ENCODE measurements around the gene ZKSCAN4. TPM values are rescaled to one million over a fixed set of nuclear protein-coding genes. Genes with fewer than 3 reads are reported as not detected.

Gene ZKSCAN4
- total and polyA plus RNA-seq, 9 donors: 1.5 to 8.0 (median 6.0) TPM

DNA sequence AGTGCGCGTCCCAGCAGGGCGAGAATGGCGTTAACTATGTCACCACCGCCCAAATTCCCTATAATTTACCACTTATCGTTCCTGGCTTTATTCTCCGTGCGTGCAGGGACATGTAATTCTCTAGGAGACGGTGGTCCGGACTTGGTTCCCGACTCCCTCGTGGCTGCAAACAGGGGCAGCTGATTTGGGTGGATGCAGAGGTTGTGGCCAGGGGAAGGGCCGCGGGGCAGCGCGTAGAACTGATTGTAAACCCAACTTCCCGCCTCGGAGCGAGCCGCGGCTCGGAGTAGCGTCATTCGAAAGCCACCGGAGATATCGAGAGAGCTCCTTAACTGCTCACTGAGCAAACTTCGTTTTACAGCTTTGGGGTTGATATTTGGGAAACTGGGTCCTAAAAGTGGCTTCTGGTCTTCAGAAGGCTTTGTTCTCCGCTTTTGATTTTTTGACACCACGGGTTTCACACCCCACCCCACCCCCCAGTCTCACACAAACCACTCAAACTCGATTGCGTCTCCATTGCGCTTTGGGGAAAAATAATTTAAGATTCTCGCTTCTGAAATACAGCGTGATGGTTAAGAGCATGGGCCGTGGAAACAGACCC, 44.5 kb downstream of the ZKSCAN4 start:
- no peak for DNase-seq
- H3K36me3 ChIP-seq: no peaks in the 10 kb centered on the region
- H3K27ac ChIP-seq: no peak overlapping the region
- 2 to 3% (median 3%) methylated on average over 35 of the region's 35 CpGs for WGBS, 3 donors
- peak overlapping the region; percentile 13 for H3K4me3 ChIP-seq
- H3K4me1 ChIP-seq (ENCODE audit: insufficient read depth): no peaks in the 10 kb centered on the region
- intact Hi-C loops (cut with DNase I): no loop called here
- TF ChIP-seq POLR2A (IDR thresholded peaks at IDR 0.05) (no peak), EP300 (IDR thresholded peaks at IDR 0.05) (no peak)
- TF ChIP-seq, protein P1, sequence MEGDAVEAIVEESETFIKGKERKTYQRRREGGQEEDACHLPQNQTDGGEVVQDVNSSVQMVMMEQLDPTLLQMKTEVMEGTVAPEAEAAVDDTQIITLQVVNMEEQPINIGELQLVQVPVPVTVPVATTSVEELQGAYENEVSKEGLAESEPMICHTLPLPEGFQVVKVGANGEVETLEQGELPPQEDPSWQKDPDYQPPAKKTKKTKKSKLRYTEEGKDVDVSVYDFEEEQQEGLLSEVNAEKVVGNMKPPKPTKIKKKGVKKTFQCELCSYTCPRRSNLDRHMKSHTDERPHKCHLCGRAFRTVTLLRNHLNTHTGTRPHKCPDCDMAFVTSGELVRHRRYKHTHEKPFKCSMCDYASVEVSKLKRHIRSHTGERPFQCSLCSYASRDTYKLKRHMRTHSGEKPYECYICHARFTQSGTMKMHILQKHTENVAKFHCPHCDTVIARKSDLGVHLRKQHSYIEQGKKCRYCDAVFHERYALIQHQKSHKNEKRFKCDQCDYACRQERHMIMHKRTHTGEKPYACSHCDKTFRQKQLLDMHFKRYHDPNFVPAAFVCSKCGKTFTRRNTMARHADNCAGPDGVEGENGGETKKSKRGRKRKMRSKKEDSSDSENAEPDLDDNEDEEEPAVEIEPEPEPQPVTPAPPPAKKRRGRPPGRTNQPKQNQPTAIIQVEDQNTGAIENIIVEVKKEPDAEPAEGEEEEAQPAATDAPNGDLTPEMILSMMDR (IDR thresholded peaks at IDR 0.05): no peak
- no peaks in the 10 kb centered on the region for H3K9me3 ChIP-seq
- H3K27me3 ChIP-seq: peaks cover 5% of the 10 kb centered on the region

DNA sequence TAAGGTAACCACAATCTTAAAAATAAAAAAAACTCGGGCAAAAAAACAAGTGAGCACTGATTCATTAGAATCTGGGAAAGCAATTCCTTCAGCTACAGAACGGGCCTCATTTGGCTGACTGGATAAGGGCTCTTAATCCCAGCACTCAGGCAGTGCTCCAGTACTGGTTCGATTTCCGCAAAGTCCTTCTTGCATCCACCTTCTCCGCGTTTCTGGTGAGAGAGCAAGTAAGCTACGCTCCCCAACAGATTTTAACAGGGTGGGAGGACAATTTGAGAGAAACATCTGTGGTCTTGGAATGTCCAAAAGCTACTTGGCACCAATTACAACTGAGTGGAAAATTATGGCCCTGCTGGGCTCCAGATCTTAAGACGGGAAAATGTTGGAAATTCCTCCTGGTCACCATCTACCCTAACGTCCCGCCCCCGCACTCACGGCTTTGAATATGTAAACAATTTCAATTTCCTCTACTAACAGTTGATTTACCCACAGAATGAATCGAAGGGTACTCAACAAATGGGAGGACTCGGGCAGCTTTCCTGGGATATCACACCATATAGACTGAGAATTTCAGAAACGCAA, 45.0 kb downstream of the ZKSCAN4 start:
- Histone ChIP-seq H3K4me3 (peak overlapping the region; percentile 13), H3K9me3 (no peaks in the 10 kb centered on the region), H3K27me3 (peaks cover 5% of the 10 kb centered on the region), H3K27ac (no peak overlapping the region), H3K4me1 (ENCODE audit: insufficient read depth) (no peaks in the 10 kb centered on the region), H3K36me3 (no peaks in the 10 kb centered on the region)
- TF ChIP-seq POLR2A (IDR thresholded peaks at IDR 0.05) (no peak), EP300 (IDR thresholded peaks at IDR 0.05) (no peak)
- TF ChIP-seq, protein P1 (IDR thresholded peaks at IDR 0.05): no peak
- no peak for DNase-seq
- WGBS, 3 donors: 5 to 6% (median 6%) methylated on average over 15 of the region's 15 CpGs
- intact Hi-C loops (cut with DNase I): no loop called here

DNA sequence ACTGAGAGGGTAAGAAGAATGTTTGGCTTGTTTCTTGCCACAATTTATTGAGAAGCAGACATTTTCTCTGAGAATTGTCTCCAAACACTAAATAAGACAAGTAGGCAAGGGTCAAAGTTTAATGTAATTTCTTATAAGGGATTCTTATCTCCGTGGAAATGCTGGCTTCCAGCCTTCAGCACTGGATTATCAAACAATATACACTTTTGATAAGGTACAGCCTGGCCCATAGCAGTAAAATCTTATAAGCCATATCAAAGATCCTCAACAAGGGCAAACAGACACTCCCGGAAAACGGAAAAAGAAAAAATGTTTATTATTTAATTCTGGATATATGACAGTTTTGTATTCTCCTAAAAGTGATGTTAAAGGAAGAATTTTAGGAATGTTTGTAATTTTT, 45.5 kb downstream of the ZKSCAN4 start:
- Histone ChIP-seq H3K4me3 (no peak overlapping the region), H3K4me1 (ENCODE audit: insufficient read depth) (no peaks in the 10 kb centered on the region), H3K36me3 (no peaks in the 10 kb centered on the region), H3K9me3 (no peaks in the 10 kb centered on the region), H3K27me3 (peaks cover 5% of the 10 kb centered on the region), H3K27ac (no peak overlapping the region)
- 26 to 37% (median 30%) methylated on average over 3 of the region's 3 CpGs for WGBS, 3 donors
- no peak for DNase-seq
- TF ChIP-seq, protein P1 (IDR thresholded peaks at IDR 0.05): no peak
- no peak for TF ChIP-seq EP300 (IDR thresholded peaks at IDR 0.05)
- no peak for TF ChIP-seq POLR2A (IDR thresholded peaks at IDR 0.05)
- intact Hi-C loops (cut with DNase I): no loop called here

DNA sequence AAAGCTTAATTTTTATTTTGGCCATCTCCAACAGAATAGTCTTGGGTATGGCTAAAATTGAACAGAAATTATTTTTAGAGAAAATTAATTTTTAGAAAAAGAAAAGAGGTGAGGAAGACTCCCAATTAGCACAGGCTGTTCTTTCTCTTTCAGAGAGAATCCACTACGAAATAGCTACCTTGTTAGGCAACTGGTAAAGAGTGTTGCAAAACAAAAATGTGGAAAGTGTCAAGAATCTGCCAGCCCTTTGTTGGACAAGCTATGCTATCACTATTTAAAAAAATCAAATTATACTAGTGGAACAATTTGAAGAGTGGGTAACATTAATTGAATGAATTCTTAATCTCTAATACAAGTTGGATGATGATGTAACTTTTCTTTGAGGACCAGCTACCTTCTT, 46.2 kb downstream of the ZKSCAN4 start:
- intact Hi-C loops (cut with DNase I): no loop called here
- no peak for TF ChIP-seq POLR2A (IDR thresholded peaks at IDR 0.05)
- no peak for TF ChIP-seq EP300 (IDR thresholded peaks at IDR 0.05)
- TF ChIP-seq, protein P1 (IDR thresholded peaks at IDR 0.05): no peak
- H3K27me3 ChIP-seq: peaks cover 5% of the 10 kb centered on the region
- H3K9me3 ChIP-seq: no peaks in the 10 kb centered on the region
- no peak for DNase-seq
- no peak overlapping the region for H3K4me3 ChIP-seq
- no peaks in the 10 kb centered on the region for H3K36me3 ChIP-seq
- H3K27ac ChIP-seq: no peak overlapping the region
- H3K4me1 ChIP-seq (ENCODE audit: insufficient read depth): no peaks in the 10 kb centered on the region
- WGBS, 3 donors: 56 to 72% (median 61%) methylated on average over 1 of the region's 1 CpG

Measured in ovary (tissue), 9 donors.